ENCODE data around the gene B4GALNT4. TPM values are rescaled to one million over a fixed set of nuclear protein-coding genes. Genes with fewer than 3 reads are reported as not detected.
"Not testable (repeated sequence)": the region's sequence is repeated elsewhere in the genome, so short reads cannot be mapped to it uniquely, and the experiment has no call there.

The B4GALNT4 gene
- total RNA-seq, 1 experiment from 2014 or later: 3.0 TPM

DNA sequence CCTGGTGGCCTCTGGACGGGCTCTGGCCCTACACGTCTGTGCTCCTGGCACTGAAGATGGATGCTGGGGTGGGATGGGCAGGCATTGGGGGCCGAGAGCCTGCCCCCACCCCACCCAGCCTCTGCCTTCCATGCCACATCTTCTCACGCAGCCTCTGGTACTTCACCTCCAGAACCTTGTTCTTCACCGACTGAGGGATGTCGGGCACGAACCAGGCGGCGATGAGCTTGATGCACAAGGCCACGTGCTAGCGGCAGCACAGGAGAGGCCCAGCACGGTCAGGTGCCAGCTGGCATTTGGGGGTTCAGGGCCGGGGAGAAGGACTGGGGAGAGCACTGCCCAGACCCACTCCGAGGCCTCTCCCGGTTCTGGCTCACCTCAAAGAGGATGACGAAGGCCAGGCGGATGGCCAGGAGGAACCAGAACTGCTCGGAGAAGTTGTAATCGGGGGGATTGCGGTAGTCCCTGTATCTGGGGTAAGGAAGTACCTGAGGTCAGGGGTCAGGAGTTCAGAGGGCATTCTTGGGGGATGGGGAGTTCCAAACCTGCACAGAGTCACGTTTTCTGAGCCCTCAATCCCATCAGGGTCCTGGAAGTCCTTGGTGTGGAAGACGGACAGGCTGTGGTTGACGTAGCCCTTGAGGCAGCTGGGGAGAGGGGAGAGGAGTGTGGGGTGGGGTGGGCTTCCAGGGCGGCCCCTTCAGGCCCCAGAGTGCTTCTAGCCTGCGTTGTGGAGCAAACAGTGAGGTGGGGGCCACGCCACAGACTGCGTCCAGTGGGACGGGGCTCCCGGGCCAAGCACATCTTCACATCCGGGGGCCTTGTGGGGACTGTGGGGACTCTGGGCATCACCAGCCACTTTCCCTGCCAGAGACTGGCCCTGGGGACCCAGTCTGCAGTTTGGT lies 49.3 kb downstream of the B4GALNT4 start:
- no peak for DNase-seq (ENCODE audit: low read depth)

DNA sequence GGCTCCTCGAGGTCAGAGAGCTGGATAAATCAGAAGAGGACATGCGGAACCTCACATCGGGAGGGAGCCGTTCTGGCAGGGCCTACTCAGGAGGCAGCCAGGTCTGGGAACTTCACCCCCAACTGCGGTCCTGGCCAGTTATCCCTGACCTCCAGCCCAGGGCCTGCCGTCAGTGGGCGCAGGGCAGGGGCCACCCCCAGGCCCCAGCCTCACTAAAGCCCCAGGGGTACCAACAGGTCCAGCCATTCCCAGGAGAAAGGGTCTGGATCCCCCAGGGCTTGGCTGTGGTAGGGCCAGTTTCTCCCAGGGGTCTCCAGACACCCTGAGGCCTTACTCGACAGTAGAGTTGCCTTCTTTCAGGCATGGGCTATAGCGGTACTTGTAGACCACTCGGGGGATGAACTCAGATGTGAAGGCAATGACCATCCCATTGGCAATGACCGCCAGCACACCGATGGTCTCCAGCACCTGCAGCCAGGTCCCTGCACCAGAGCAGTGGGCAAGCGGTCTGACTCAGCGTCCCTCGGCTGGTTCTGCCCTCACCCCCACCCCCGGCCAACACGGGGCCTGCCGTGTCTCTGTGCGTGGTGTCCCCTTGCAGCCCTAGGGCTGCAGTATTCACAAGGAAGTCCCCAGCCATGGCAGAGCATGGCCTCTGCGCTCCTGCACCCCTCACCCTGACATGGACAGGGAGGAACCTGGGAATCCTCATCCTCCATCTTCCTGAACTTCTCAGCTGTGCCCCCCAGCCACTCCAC lies 50.1 kb downstream of the B4GALNT4 start:
- no peak for DNase-seq (ENCODE audit: low read depth)

DNA sequence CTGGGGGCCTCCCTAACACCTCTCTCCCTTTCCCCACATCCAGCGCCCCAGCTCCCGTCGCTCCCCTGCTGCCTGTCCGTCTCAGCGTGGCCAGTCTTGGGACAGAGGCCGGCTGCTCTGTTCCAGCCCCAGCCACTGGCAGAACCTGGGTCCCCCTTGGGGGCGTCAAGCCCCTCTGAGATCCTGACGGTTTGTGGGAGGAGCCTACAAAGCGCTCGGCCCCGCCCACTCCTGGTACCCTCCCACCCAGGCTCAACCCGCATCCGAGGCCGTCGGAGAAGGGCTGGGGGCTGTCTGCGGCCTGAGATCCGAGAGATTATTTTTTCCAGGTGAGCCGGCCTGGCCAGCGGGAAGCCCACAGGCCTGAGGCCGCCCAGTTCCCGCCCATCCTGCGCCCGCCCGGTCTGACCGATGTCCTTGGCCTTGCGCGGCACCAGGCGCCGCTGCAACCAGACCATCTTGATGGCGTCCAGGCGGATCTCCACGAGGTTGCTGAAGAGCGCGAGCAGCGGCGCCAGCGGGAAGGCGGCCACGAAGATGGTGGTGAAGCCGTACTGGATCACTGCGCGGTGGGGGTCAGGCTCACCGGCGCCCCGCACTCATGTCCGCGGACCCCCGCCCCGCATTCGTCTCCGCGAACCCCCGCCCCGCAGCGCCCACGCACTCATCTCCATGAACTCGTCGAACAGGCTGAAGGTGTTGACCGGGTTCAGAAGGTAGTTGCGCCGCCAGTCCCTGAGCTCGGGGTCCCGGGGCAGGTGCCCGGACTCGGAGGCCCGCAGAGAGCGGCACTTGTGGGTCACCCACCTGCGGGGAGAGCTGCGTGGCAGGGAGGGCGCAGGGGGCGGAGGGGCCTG lies 51.0 kb downstream of the B4GALNT4 start:
- DNase-seq (ENCODE audit: low read depth): no peak

DNA sequence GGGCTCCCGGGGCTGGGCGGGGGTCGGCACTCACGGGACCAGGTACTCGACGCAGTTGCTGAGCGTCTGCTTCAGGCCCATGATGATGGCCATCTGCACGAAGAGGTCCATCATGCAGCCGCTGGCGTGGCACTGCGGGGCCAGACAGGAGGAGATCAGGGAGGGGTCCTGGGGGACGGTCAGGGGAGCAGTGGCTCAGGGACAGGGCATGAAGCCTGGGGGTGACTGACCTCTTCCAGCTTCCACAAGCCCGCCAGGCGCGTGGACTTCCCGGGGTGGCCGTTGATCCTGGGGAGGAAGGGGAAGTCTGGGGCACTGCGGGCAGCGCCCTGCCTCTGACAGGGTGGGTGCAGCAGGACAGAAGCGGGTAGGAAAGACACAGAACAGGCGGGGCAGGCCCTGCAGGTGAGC lies 51.6 kb downstream of the B4GALNT4 start:
- DNase-seq (ENCODE audit: low read depth): no peak

DNA sequence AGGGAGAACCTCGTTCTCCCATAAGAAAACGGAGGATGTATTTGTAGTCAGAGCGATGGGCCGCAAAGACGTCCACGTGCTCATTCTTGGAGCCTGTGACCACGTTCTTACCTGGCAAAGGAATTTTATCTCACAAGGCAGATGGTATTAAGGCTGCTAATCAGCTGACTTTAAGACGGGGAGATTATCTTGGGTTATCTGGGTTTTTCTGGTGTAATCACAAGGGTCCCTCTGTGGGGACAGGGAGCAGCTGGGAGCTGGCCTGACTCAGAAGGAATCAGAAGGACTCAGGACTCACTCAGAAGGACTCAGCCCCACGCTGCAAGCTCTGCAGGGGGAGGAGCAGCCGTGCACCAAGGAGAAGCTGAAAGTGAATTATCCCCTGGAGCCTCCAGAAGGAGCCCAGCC lies 53.0 kb downstream of the B4GALNT4 start:
- DNase-seq (ENCODE audit: low read depth): no peak

DNA sequence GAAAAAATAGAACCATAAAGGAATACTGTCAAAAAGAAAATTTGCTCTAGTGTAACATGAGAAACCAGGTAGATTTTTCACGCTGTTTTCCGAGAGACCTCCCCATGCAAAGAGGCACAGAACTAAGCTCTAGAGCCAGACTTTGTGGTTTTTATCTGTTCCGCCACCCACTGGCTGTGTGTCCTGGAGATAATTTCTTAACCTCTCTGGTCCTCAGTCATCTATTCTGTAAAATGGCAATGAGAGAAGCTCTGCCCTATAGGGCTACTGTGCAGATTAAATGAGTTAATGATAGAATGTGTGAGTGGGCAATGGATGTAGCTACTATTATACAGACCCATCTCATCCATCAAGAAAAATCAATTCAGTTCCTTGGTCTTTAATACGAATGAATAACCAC lies 54.9 kb downstream of the B4GALNT4 start:
- no peak for DNase-seq (ENCODE audit: low read depth)

DNA sequence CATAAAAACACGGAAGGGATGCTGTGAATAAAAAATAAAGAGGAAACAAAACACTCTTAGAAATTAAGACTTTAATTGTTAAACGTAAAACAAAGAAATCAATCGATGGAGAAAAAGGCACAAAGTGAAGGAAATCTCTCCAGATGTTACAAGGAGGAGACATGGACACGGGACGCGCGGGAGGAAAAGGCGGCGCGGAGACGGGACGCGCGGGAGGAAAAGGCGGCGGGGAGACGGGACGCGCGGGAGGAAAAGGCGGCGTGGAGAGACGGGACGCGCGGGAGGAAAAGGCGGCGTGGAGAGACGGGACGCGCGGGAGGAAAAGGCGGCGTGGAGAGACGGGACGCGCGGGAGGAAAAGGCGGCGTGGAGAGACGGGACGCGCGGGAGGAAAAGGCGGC lies 55.5 kb downstream of the B4GALNT4 start:
- not testable (repeated sequence) for DNase-seq (ENCODE audit: low read depth)

DNA sequence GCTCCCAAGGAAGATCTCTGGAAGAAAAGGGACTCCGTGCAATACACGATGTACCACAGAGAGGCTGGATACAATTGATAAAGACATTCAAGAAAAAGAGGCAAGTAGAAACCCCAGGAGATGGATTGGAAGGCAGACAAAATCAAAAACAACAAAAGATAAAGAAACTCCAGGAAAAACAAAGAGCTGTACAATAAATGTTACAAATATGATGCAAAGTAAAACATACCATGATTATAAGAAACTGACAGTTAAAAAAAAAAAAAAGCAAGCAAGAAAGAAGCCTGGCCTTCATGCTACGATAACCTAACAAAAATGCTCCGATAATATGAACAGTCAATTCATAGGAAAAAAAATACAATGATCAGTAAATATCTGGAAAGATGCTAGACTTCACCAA lies 56.0 kb downstream of the B4GALNT4 start:
- DNase-seq (ENCODE audit: low read depth): no peak

DNA sequence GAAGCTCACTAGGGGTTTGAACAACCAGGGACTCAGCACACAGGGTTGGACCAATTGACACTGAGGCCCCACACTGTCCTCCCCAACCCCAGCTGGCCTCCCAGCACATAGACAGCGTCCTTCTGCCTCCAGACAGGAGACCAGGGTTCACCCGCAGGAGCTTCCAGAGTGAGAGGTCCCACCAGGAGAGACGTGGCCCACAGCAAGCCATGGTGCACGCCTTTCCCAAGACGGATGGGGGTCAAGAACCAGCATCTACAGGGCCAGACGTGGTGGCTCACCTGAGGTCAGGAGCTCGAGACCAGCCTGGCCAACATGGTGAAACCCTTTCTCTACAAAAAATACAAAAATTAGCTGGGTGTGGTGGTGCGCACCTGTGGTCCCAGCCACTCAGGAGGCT lies 57.6 kb downstream of the B4GALNT4 start:
- DNase-seq (ENCODE audit: low read depth): no peak

DNA sequence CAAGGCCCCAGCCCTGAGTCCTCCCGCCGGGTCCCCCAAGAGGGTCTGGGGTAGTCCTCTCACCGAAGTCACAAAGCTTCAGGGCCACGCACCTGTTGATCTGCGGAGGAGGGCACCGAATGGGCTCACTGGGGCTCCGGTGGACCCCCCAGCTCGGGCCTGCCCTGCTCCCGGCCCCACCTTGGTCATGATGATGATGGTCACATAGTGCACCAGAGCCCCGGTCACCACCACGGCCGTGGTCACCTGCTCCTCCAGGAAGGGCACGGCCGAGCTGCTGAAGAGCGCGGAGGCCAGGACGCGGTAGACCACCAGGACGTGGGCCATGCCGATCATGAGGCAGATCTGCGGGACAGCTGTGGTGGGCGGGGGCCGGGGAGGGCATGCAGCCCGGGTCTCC lies 59.0 kb downstream of the B4GALNT4 start:
- DNase-seq (ENCODE audit: low read depth): no peak

DNA sequence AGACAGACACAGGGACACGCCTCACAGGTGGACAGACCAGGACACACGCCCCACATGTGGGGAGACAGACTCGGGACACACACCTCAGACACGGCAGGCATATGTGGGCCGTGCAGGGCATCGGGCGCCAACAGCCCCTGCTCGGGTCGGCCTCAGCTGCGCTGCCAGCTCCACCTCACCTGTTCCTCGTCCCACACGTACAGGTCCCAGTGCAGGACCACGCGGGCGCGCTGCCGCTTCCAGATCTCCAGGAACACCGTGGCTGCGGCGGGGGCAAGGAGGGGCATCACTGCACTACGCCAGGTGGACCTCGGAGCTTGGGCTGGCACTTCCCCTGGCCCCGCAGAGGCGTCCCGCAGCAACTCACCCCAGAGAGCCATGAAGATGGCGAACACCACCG lies 60.1 kb downstream of the B4GALNT4 start:
- DNase-seq (ENCODE audit: low read depth): no peak

DNA sequence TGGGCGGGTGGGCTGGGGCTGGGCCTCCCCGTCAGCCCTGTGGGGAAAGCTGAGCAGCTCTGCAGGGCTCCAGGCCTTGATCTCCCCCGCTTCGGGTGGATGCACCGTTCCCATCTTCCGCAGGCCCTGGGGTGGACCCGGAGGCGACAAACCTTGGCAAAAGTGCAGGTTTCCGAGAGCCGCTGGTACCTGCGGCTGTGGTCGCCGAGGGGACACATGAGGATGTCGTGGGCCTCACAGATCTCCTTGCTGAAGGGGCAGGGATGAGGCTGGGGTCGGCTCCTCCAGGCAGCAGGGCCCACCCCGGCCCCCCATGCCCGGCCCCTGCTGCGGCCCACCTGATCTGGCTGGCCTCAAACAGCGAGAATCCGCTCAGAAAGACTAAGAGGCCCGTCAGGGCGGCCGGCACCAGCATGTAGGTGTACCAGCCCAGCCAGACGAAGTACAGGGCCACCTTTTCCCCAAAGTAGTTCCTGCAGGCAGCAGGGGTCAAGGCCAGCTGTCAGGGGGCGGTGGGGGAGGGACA lies 60.7 kb downstream of the B4GALNT4 start:
- DNase-seq (ENCODE audit: low read depth): no peak

Other genes starting within 250 kb of the B4GALNT4 start
- gene SCGB1C1, start 176.4 kb upstream of the B4GALNT4 start, total RNA-seq (2014; rRNA removed; shearing (Covaris generic)): not detected in 2 replicates
- gene BET1L, start 162.1 kb upstream of the B4GALNT4 start, total RNA-seq (2014; rRNA removed; shearing (Covaris generic)): 12.3 and 15.2 TPM in 2 replicates
- 205 and 220 TPM in 2 replicates for gene RIC8A, start 161.8 kb upstream of the B4GALNT4 start, total RNA-seq (2014; rRNA removed; shearing (Covaris generic))
- gene SIRT3, start 133.2 kb upstream of the B4GALNT4 start, total RNA-seq (2014; rRNA removed; shearing (Covaris generic)): 10.0 and 10.4 TPM in 2 replicates
- gene PSMD13, start 132.5 kb upstream of the B4GALNT4 start, total RNA-seq (2014; rRNA removed; shearing (Covaris generic)): 403 and 416 TPM in 2 replicates
- not detected in 2 replicates for gene NLRP6, start 91.1 kb upstream of the B4GALNT4 start, total RNA-seq (2014; rRNA removed; shearing (Covaris generic))
- gene PGGHG, start 80.4 kb upstream of the B4GALNT4 start, total RNA-seq (2014; rRNA removed; shearing (Covaris generic)): 7.0 and 8.0 TPM in 2 replicates
- gene IFITM5, start 70.0 kb upstream of the B4GALNT4 start, total RNA-seq (2014; rRNA removed; shearing (Covaris generic)): not detected in 2 replicates
- gene IFITM2, start 61.7 kb upstream of the B4GALNT4 start, total RNA-seq (2014; rRNA removed; shearing (Covaris generic)): 38.4 and 96.0 TPM in 2 replicates
- gene IFITM1, start 55.5 kb upstream of the B4GALNT4 start, total RNA-seq (2014; rRNA removed; shearing (Covaris generic)): 4.6 and 5.4 TPM in 2 replicates
- gene IFITM3, start 48.6 kb upstream of the B4GALNT4 start, total RNA-seq (2014; rRNA removed; shearing (Covaris generic)): 67.9 and 180 TPM in 2 replicates
- gene PKP3, start 24.7 kb downstream of the B4GALNT4 start, total RNA-seq (2014; rRNA removed; shearing (Covaris generic)): 12.0 and 13.1 TPM in 2 replicates
- 17.1 and 20.9 TPM in 2 replicates for gene SIGIRR, start 45.5 kb downstream of the B4GALNT4 start, total RNA-seq (2014; rRNA removed; shearing (Covaris generic))
- gene ANO9, start 72.5 kb downstream of the B4GALNT4 start, total RNA-seq (2014; rRNA removed; shearing (Covaris generic)): not detected in 2 replicates
- 24.7 and 29.7 TPM in 2 replicates for gene PTDSS2, start 80.8 kb downstream of the B4GALNT4 start, total RNA-seq (2014; rRNA removed; shearing (Covaris generic))
- gene RNH1, start 137.7 kb downstream of the B4GALNT4 start, total RNA-seq (2014; rRNA removed; shearing (Covaris generic)): 218 and 240 TPM in 2 replicates
- gene HRAS, start 166.1 kb downstream of the B4GALNT4 start, total RNA-seq (2014; rRNA removed; shearing (Covaris generic)): 89.6 and 93.9 TPM in 2 replicates
- not detected in 2 replicates for gene LRRC56, start 168.0 kb downstream of the B4GALNT4 start, total RNA-seq (2014; rRNA removed; shearing (Covaris generic))
- gene LMNTD2, start 191.2 kb downstream of the B4GALNT4 start, total RNA-seq (2014; rRNA removed; shearing (Covaris generic)): 0.08 TPM in 1 of 2 replicates, not detected in the other
- gene RASSF7, start 191.5 kb downstream of the B4GALNT4 start, total RNA-seq (2014; rRNA removed; shearing (Covaris generic)): 17.5 and 18.8 TPM in 2 replicates
- 37.0 and 40.5 TPM in 2 replicates for gene PHRF1, start 207.0 kb downstream of the B4GALNT4 start, total RNA-seq (2014; rRNA removed; shearing (Covaris generic))
- gene IRF7, start 246.5 kb downstream of the B4GALNT4 start, total RNA-seq (2014; rRNA removed; shearing (Covaris generic)): not detected in 2 replicates

Measured in HT1080 (cell line).